ENCODE results near the gene DNAH10.

DNAH10 gene

GRCh38 chr12:123952037-123952436, 189.9 kb downstream of the DNAH10 start:
- no peak for DNase-seq

DNA sequence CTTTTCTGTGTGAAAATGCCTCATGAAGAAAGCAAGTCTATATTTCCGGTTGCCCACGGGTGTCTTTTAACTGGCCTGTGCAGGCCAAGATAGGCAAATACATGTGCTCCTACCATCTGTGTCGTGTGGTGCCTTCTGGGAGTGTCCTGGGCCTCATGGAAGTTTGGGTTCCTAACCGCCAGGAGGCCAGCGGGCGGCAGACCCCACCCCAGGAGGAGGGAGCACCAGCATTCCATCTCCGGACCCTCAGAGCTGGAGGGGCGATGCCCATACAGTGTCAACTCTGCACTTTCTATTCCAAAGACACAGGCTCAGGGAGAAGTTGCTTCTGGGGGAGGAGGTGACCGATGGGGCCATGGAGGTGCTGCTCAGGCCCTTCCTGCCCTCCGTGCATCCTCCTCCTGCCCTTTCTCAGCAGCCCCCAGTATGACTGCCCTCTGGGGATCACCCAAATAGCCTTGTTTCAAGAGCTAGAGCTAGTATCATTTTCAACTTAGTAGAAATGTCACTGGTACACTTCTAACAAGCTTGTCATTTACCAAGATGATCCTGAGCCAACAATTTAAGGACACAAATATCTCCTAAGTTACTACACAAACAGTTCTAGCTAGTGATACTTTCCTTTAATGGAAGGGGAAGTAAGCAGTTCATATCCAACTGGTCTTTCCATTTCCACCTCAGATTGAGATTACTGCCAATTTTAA, 192.7 kb downstream of the DNAH10 start:
- no peak for DNase-seq

- DNase-seq: no peak
Measured at GRCh38 chr12:123956249-123956648, 194.1 kb downstream of the DNAH10 start.

DNA sequence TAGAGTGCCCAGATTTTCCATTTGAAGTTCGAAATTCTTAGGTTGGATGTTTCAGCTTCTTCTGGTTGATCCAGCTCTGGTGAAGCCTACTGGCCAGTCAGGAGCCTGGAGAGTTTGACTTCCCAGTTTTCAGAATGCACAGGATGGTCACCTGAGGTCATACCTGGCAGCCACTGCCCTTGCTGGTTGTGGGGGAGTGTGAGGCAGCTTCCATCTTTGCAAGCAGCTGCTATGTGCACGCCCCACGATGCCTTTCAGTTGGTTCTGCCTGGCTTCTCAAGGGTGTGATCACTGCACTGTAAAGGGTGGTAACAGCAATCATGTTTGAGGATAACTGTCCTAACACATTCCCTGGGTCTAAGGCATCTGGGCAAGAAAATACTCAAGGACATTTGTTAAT, 195.1 kb downstream of the DNAH10 start:
- no peak for DNase-seq

- DNase-seq: no peak
Measured at GRCh38 chr12:123958462-123958861, 196.4 kb downstream of the DNAH10 start.

GRCh38 chr12:123958876-123959275, 196.8 kb downstream of the DNAH10 start:
- no peak for DNase-seq

- no peak for DNase-seq
Measured at GRCh38 chr12:123960029-123960735, 198.1 kb downstream of the DNAH10 start.

DNA sequence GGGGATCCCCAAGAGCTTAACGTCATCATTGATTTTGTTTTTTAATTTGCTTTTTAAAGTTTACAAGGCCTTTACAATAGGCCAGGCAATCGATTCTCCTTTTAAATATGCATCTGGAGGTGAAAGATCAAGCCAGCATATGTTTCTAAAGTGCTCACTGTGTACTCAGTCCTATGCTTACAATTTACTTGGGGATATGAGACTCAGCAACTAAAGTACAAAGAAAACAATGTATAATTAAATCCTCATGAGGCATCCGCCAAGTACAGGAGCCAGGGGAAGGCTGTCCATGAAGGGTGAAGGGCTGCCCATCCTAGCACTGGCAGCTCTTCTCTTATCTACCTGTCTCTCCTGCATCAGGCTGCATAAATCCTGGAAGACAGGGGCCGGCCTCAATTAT, 198.8 kb downstream of the DNAH10 start:
- DNase-seq: no peak

DNA sequence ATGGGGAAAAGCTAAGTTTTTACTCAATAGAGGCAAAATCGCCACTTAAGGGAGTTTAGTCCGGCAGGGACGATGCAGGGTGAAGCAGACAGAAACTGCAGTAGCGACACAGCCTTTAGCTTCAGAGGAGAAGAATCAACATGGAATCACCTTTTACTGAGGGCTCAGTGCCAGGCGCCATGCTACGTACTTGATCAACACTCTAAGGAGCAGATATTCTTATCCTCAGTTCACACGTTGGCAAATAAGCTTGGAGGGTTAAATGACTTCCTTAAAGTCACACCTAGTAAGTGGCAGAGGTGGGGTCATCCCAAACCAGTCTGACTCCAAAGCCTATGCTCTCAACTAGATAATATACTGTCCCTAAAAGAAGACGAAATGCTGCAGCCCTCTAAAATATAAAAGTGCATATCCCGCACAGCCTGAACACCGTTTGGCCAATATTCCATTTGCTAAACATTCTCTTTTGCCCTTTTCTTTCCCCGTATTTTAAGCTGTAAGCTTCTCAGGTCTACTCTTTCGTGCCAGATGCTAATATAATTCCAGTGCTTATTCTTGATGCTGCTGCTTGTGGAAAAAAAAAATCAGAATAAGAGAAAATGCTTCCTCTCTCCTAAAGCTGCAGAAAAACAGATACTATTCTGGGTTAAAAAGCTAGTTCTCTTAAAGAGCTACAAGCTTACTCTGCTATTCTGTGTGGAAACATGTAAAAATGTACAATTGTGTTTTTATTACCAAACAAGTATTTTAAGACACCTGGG, 199.7 kb downstream of the DNAH10 start:
- DNase-seq: no peak

DNA sequence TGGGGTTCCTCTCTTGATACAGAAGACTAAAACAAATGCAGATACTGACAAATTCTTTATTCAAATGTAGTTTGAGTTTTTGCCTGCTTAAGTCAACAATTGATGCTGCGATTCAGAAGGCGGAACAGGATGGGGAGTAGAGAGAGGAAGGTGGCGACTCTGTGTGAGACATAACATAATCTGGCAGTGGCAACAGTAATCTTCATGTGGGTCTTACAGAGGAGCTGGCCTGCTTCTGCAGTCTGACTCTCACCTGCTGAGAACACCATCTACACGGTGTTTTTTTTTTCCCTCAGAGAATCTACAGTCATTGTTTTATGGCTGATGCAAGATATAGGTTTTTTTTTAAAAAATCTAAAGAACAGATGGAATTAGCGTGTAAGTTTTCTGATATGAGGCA, 200.4 kb downstream of the DNAH10 start:
- no peak for DNase-seq

DNA sequence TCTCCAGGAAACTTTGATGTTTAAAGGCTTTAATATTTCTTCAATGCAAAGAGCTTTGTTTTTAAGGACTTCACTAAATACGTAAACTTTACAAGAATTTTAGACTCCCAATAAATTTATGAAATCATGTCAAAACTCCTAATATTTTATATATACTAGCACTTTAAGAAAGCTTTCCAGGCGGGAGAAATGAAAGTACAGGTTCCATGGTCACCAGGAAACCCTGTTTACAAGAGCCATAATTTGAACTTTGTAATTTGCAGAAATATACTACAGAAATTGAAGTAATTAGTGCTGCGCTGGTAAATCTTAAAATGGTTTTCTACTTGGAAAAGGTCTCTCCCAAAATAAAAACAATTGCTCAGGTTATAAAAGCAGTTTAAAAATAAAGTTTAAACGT, 201.7 kb downstream of the DNAH10 start:
- DNase-seq: no peak

DNA sequence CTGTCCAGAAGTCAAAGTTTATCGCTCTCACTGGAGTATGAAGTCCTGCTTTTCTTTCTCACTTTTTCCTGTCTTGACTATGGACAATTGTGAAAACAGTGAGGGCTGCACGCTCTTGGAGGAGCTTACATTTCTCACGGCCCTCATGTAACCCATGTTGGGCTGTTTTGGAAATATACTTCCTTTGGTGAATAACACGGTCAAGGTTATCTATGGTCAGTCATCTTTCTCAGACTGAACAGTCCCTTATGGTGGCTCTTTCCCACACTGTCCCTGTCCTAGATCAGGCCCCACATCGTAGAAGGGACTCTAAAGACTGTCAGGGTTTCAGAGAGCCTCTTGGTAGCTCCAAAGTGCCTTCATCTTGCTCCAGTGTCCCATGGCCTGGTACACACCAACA, 203.3 kb downstream of the DNAH10 start:
- no peak for DNase-seq

DNA sequence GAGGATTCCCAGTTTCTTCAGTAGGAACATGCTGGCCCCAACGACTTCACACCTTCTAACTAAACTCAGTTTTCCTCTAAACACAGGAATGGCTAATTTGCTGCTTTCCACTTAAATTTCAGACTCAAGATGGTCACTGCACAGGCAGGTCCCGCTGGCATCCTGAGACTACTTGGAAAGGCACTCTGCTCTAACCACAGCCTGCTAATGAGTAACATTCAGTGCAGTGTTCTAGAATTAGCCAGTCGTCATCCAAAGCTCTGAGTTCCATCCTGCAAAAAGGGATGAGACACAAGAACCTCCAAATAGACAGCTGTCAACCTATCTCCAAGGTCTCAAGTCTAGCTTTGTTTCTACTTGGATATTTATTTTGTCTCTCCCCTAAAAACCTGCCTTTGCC, 204.5 kb downstream of the DNAH10 start:
- no peak for DNase-seq

- no peak for DNase-seq
Measured at GRCh38 chr12:123967121-123967586, 205.1 kb downstream of the DNAH10 start.

DNA sequence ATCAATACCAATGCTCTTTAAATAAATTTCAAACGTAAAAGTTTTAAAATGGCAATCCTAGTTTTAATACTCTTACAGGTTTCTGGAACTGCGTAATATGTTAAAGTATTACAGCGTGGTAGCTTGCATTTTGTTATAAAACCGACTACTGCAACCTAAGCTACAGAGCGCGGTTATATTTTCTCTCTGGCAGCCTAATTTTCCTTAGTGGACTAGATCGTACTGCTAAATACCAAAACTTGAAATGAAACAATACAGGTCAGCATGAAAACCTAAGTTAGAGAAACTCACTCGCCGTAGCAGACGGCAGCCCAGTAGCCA, 209.3 kb downstream of the DNAH10 start:
- no peak for DNase-seq

GRCh38 chr12:123971770-123972456, 209.8 kb downstream of the DNAH10 start:
- DNase-seq: no peak

- peak; percentile 78 for DNase-seq
Measured at GRCh38 chr12:123972457-123973401, 210.6 kb downstream of the DNAH10 start, which contains the start of the genes CCDC92 and ZNF664. Gene CCDC92, minus strand, starts transcription at chr12:123972831. Its CDS starts 28,526 bp downstream, at chr12:123944305. Gene ZNF664, plus strand, starts transcription at chr12:123973215. Its CDS starts 38,930 bp downstream, at chr12:124012145.

DNA sequence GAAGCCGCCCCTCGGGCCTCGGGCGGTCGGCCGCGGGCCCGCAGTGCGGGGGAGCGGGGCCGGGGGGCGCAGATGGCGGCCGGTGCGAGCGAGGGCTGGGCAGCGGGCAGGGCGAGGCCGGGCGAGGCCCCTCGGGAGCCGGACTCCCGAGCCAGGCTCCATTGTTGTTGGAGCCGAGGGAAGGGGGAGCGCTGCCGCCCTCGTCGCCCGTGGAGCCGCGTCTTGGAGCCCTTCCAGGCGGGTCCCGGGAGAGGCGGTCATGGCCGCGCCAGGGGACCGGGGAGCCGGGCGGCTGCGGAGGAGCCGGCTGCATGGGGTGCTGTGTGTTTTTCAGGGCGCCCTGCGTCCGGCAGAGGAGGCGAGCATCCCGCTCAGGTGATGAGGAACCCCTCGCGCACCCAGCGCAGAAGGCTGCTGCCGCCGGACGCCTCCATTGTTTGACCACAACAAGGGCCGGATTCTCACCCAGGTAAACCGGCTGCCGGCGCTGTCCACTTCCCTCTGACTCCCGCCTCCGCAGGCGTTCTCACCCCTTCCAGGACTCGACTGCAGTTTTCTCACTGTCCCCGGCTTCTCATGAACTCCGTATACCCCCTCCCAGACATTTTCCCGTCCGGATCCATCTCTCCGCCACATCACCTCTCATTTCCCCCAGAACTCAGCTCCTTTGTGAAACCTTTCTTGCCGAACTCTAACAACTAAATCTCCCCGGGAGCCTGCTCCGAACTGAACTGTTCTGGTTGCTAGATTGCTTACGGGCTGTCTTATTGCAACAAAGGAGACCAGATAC, 211.6 kb downstream of the DNAH10 start:
- DNase-seq: no peak

DNA sequence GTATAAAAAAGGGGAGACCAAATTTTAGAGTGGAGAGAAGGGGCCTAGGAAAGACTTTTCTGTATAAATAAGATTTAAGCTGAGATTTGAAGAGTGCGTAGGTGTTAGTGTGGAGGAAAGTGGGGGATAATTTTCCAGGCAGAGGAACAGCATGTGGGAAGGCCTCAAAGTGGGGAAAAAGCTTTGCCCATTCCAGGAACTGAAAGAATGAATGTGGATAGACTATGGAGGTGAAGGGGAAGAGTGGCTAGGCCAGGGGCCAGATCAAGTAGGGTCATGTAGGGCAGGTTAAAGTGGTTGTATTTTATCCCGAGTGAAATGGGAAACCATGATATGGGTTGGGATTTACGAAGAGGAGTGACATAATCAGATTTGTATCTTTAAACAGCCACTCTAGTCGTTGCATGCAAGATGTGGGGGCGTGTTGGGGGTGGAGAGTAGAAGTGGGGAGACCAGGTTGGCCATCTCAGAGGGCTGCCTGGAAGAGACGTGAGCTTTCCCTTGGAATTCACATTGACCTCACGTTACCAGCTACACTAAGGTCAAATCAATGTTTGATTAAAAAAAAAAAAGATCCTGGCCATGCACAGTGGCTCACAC, 214.2 kb downstream of the DNAH10 start:
- DNase-seq: no peak

DNA sequence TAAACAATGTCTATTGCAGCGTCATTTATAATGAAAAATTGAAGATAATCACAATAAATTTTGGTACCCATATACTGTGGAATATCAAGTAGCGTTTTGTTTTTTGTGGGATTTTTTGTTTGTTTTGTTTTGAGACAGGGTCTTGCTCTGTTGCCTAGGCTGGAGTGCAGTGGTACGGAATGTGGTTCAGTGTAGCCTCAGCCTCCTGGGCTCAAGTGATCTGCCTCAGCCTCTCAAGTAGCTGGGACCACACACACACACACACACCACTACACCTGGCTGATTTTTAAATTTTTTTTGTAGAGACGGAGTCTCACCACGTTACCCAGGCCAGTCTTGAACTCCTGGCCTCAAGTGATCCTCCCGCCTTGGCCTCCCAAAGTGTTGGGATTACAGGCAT, 217.5 kb downstream of the DNAH10 start:
- DNase-seq: no peak

DNA sequence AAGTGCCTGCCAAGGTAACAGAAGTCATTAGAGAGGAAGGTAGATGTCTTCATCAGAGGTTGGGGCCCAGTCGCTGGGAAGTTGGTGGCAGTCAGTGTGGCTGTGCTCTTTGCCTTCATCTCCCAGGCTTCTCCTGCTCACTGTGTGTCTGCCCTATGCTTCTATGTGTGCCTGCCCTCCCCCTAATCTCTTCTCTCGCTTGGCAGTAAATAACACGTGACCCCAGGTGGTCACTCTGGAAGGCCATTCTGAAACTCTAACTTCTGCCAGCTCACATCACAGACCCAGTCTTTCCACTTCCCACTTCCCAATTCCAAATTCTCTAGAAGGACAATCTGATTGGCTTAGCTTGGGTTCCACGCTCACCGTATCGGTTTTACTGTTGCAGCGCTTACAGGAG, 220.2 kb downstream of the DNAH10 start:
- DNase-seq: no peak
